Activated T-helper 9 cell treated with anti-CD3 and anti-CD28 coated beads, Interleukin-2, amount 50 U/mL, for 16 hours (primary cell): Measurements from ENCODE around the gene LRCH1.
"Not testable (repeated sequence)": the region's sequence is repeated elsewhere in the genome, so short reads cannot be mapped to it uniquely, and the experiment has no call there.

Source experiments
- DNase-seq: peaks from one replicate; pipeline ENCODE4 v3.0.0-alpha.2; 2020; ENCODE audit warnings: low read depth

The LRCH1 gene, protein sequence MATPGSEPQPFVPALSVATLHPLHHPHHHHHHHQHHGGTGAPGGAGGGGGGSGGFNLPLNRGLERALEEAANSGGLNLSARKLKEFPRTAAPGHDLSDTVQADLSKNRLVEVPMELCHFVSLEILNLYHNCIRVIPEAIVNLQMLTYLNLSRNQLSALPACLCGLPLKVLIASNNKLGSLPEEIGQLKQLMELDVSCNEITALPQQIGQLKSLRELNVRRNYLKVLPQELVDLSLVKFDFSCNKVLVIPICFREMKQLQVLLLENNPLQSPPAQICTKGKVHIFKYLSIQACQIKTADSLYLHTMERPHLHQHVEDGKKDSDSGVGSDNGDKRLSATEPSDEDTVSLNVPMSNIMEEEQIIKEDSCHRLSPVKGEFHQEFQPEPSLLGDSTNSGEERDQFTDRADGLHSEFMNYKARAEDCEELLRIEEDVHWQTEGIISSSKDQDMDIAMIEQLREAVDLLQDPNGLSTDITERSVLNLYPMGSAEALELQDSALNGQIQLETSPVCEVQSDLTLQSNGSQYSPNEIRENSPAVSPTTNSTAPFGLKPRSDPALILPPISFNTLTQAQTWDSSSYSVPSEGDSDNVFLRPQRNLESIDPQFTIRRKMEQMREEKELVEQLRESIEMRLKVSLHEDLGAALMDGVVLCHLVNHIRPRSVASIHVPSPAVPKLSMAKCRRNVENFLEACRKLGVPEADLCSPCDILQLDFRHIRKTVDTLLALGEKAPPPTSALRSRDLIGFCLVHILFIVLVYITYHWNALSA

DNA sequence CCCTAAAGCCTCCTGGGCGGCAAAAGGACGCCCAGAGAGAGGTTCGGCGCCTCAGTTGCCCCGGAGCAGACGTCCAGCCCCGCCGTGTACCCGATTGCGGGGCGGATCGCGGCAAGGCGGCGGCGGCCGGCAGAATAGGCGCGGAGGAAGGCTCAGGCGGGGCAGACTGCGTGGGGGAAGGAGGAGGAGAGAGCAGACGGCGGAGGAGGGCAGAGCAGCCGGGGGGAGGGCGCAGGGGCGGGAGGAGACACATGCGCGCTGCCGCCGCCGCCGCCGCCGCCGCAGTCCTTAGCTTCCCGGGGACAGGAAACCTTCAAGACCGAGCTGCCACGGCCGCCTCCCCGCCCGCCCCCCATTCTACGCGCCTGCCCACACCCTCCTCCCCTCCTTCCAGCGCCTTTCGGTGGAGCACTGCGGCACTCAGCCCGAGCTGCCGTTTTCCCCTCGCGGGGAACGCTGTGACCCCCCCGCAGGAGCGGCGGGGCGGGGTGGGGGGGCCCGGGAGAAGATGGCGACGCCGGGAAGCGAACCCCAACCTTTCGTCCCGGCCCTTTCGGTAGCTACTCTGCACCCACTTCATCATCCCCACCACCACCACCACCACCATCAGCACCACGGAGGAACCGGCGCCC, at the start of gene LRCH1:
Gene LRCH1 (plus strand): TSS at position 282 of the 632 bp plus-strand sequence. CDS start 227 bp downstream, at position 509.
- DNase-seq: peak; percentile 81

DNA sequence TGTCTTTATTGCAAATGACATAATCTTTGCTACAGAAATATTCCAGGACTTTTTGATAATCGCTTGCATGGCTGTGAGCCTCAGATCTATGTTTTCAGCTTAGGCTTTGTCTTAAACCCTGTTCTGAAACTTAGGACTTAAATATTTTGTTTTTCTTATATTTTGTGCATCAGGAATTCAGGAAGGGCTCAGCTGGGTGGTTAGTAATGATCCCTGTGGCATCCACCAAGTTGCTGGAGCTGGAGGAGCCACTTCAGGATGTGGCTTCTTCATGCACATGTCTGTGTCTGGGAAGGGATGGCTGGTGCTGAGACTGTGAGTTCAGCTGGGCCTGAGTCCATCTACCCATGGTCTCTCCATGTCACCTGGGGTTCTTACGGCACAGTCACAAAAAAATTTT, 48.9 kb upstream of the LRCH1 start:
- DNase-seq: no peak

DNA sequence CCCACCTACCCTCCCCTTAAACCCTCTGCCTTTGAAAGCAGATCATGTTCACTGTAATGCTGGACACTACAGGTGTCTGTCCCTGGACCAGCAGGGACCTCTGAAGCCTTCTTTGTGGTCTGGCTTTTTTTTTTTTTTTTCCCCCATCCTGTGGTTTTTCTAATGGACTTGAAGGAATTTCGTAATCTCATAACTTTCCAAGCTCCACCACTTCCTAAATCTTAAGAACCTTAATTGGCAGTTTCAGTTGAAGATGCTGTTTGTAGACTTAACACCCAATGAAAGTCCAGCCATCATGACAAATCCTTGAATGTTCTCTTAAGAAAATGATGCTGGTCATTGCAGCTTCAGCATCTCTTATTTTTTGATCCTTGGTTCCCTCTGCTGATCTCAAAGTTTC, 45.0 kb upstream of the LRCH1 start:
- no peak for DNase-seq

DNA sequence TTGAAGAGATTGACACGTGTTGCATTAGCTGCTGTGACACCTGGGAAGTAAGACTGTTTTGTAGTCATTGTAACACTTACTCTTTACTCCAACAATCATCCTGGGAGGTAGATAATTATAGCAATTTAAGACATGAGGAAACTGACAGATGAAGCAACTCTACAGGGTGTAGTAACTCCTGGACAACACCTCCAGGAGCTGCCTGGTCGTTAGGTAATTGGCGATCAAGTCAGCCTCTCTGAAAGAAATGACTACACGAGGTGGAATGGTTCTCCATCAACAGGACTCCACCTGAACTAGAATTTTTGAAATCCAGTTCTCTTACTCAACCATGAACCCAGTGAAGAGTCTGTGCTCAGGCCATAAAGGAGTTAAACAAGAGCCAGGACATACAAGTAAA, 43.0 kb upstream of the LRCH1 start:
- DNase-seq: no peak

DNA sequence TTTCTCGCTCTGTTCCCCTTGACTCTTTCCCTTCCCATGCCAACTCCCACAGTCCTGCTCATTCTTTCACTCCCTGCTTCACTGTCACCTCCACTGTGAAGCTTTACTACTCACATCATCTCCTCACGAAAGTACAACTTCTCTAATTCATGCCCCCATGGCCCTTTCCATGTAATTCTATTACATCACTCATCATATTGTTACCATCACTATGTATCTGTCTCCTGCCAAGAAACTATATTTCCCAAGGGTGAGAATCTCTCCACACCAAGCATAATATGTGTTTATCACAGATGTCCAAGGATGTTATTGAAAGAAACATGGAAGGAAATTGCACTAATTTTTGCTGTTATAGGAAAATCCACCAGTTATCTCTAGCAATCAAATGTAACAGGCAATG, 37.2 kb upstream of the LRCH1 start:
- DNase-seq: no peak

DNA sequence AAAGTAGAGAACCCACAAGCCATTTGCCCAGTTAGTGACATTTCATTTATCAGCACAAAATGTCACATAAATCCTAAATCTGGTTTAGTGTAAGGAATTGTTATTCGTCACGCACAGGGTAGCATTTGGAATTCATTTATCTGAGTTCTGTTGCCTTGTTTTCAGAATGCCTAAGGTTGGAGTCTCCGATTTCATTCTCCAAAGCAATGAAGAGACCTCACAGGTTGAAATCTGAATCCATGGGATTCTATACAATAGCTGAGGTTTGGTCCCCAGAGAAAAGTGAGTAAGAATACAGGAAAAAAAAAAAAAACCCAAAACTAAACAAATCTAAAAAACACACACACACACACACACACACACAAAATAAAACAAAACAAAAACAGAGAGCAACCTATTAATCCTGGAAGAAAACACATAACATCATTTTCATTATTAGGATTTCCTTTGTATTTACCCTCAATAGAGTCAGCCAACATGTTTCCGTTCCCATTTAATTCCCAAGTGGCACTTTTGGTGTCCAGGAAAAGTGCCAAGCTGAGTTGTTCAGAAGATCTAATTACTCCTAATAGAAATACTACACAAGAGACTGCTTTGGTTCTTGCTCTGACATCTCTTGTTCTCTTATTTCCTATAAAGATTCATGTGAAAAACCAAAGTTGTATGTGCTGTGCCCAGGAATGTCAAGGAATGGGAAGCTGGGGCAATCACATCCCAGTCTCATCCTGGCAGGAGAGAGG, 36.2 kb upstream of the LRCH1 start:
- no peak for DNase-seq

DNA sequence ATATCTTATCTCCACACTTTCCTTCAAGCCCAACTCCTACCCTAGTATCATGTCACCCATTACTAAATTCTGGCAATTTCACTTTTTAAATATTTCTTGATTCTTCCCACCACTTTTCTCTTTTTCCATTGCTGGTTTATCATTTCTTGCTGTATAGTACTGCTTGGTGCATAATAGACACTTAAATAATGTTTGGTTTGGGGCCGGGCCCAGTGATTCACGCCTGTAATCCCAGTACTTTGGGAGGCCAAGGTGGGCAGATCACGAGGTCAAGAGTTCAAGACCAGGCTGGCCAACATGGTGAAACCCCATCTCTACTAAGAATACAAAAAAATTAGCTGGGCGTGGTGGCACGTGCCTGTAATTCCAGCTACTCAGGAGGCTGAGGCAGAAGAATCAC, 35.2 kb upstream of the LRCH1 start:
- not testable (repeated sequence) for DNase-seq

DNA sequence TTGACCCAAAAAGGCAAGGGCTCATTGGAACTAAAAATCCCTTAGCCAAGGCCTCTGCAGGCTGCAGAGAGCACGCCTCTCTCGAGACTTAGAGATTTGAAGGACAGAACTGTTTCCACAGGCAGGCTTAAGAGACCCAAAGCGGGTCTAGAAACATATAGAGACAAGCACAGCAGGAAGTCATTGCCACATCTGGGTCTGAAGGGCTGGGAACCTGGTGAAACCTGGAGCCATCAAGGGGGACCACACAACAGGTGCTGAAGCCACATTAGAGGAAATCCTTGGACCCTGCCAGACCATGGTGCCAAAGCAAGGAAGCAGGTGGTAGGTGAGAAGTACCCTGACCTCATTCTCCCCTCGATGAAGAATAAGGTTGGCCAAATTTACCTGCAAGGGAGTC, 33.8 kb upstream of the LRCH1 start:
- DNase-seq: no peak

DNA sequence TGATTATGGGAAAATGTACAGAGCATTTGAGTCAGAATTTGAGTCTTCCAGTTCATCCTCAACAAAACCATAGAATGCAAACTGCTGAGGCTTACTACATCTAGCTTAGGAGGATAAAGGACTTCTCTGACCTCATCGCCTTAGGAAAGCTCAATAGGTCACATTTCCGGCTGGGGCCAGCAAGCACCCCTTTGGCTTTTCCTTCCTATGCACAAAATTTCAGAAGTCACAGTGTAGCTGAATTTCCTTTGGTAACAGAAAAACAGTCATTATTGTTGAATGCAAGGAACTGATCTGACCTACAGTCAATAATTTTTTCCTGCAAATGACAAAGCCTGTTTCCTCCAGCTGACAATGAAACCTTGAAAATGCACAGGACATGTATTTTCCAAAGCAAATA, 32.8 kb upstream of the LRCH1 start:
- DNase-seq: no peak

DNA sequence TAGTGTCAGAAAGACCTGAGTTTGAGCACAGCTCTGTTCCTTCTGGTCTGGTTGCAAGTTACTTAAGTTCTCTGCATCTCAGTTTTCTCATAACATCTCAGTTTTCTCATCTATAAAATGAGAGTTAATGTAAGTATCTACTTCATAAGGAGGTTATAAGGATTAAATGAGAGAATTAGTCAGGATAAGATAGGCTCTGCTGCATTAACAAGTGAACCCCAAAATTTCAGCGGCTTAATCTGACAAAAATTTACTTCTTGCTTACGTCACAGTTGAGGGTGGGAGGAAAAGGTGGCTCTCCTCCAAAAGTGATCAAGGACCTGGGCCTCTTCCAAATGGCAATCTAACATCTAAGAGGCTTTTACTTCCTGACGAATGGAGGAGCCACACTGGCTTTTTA, 31.5 kb upstream of the LRCH1 start:
- DNase-seq: no peak

DNA sequence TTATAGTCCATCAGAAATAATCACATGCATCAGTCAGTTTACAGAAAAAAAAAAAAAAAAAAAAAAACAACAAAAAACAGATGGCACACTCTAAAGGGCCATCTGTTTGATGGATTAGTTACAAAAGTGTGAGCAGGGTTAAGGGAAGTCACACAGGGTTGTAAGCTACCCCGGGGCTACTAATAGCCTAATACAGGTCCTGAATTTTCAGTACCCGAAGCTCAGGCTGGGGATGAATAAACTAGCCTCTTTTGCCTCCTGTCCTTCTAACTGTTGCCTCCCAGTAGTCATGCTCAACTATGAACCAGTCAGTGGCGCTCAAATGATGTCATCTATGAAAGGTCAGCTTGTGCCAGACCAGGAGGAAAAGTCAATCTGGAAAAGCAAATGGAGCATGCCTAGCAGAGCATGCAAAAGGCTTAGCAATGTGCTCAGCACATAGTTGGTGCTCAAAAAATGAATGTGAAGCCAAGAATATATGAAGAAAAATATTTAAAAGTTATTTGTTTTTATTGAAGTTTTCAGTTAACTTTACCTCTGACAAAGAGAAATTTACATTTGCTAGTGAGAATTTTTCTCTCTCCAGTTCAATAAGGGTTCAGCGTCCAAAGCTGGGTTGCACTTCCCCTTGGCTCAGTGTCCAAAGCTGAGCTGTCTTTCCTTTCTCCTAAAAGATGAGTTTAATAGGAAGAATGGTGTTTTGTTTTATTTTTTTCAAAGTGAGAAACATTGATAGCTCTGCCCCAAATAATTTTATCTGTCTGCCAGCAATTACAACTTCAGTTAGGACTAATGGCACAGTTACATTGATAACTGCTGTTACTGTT, 30.8 kb upstream of the LRCH1 start:
- DNase-seq: no peak

DNA sequence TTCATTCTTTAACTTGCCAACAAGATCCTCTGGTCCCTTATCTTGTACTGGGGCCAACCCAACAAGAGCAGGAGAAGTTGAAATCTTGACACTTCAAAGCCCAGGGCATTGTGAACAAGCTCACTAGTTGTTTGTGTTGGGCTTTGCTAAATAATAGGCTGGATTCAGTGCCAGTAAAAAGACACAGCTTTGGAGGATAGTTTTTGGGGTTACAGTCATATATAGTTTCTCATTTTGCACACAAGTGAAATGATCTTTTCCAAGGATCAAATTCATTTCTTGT, 30.3 kb upstream of the LRCH1 start:
- DNase-seq: no peak

DNA sequence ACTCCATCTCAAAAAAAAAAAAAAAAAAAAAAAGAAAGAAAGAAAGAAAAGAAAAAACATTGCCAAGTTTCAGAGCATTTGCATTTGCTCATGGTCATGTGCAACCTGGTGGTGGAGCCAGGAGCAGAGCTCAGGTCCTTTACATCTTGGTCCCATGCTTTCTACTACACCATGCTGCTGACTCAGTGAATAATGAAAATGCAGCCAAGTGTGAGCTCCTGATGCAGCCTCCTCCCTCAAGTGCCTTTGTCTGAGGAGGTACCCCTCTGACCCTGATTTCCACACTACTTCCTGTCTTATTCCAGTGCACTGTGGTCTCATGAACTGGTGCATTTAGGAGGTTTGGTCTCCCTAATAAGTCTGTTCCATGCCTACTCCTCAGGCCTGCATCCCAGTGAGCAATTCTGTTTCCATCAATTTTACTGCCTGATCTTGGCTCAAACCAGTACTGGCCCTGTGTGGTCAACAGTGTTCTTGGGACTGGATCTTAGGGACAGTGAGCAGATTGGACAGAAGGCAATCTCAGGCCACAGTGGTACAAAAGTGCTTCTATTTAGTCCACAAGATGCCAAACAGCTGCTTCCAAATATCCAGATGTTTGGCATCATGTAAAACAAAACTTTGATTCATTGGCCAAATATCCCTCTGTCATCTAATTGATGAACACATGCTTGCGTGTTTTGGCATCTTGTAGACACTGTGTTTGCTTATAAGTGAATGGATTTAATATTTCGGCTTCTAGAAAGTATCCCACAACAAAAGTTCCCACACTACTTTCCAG, 28.8 kb upstream of the LRCH1 start:
- DNase-seq: no peak

DNA sequence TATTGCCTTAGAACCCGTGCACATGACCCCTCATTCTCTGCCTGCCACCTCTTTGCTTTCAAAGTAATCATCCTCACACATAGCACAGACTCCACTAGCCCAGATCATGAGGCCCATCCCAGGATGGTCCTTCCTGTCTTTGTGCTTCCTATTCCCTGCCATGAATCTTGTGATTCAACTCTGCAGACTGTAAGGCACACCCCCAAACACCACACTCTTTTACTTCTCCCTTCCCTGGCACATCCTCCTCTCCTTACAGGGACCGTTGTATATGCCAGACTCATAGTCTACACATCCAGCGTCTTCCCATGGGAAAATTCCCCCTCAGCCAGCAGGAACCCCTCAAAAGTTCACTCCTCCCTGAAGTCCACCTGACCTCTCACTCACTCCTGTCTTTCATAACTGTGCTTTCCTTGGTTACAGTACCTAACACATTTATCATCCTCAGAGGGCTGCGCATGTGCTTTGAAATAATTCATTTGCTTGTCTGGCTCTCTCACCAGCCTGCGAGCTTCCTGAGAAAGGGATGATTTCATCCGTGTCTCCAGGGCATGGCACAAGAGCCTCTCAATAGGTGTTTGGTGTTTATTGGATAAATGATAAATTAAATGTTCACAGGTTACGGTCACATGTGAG, 26.8 kb upstream of the LRCH1 start:
- DNase-seq: no peak

DNA sequence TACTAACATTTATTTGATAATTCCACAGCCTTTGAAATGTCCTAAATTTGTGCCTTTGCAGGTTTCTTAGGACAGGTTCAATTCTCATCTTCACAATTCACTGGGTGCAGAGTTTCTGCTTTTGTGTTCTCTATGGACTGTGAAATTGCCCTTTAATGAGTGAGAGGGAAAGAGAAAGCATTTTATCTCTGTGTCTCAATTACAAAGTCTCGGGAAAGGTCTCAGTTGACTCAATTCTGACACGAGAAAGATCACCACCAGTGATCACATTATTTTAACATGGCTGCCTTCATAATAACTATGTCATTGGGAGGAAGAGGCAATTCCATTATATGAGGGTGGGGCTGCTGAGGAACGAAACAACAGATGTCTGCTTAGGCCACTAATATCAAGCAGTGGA, 26.2 kb upstream of the LRCH1 start:
- no peak for DNase-seq

DNA sequence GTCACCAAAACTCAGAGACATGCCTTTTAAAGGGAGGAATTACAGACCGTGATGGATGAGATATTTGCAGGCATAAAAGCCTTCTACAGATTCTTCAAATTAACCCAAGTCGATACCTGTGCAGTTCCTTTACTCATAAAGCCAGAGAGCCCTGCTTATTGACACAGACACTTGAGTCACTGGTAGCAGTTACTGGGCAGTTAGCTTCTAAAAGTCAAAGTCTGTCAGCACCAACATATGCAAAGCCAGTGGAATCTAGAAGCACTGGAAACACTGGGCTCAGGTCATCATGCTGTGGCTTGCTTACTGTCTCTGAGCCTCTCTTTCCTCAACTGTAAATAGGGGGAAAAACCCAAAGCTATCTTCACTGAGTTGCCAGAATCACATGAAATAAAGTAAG, 25.7 kb upstream of the LRCH1 start:
- DNase-seq: no peak

DNA sequence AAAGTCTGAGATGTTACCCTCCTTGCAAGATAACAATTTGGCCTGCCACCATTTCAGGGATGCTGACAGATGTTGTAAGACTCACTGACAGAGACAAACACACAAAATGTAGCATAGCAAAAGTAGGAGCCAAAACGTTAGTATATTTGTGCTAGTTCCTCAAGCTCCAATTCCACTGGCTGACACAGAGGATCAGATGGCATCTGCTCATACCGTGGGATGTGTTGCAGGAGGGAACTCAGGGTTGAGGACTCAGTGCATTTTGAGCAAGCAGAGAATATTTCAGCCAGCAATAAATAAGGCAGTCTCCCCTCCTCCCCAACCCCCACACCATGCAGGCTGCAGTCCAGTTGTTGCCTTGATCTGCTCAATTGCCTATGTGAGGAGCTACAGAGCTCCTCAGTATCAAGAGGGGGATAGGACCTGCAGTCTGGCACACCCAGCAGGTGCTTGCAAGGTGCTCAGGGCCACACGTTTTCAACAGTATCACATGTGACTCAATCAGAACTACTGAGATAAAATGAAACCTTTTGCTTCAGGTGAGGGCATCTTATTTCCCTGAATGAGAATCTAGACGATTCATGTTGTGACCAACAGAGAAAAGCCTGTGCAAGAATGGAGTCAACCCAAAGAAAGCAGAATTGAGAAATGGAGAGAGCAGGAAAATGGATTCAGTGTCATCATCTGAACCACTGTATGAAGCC, 23.6 kb upstream of the LRCH1 start:
- DNase-seq: no peak

DNA sequence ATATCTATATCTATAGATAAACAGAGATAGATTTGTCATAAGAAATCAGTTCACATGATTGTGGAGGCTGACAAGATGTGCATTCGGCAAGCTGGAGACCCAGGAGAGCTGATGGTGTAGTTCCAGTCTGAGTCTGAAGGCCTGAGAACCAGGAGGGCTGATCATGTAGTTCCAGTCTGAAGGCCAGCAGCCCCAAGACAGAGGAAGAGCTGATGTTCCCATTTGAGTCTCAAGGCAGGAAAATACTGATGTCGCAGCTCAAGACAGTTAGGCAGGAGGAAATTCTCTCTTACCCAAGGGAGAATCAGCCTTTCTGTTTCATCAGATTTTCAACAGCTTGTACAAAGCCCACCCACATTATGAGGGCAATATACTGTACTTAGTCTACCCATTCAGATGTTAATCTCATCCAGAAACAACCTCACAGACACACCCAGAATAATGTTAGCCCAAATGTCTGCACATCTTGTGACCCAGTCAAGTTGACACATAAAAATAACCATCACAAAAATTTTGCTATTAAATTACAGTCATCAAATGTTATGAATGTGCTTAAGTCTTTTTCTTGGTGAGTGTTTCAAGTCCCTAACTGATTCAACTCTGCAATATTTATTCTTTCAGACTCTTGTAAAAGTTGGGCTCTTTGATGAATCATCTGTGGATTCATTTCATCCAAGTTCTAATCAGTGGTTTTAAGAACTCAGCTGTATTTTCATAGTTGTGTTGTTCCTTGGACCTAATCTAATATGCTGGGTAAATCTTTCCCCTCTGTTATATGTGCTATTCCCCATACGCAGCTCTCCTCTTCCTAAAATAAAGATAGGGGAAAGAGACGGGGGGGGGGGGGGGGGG, 22.7 kb upstream of the LRCH1 start:
- DNase-seq: no peak

DNA sequence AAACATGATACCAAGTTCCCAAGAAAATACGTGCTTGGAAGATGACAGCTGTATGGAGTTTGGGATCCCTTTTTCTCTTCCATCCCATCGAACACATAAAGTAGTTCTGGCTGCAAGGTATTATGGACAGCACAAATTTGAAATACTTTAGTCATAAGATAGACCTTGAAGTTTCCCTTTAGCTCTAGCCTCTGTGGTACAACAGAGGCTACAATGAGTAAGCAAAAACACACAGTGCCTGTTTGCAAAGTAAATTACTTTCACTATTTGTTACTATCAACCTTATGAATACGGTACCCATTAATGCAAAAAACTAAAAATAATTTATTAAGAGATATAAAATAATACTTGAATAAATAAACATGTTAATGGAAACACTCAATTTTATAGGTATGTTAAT, 21.0 kb upstream of the LRCH1 start:
- no peak for DNase-seq
